Esophagus mucosa (tissue), 1 donor: Measurements from ENCODE around the gene COL9A1. TPM values are rescaled to one million over a fixed set of nuclear protein-coding genes. Genes with fewer than 3 reads are reported as not detected.
A peak's percentile ranks its signal among the peaks of the same experiment; 100 is the strongest.

ENCODE experiments used
- ATAC-seq: fragments of 200-7000 bp; cut with Tn5 transposase; one replicate; pipeline ENCODE4 v1.9.1; 2020
- total RNA-seq: library from RNA; stranded (reverse); gene quantifications from one replicate; pipeline ENCODE4 v1.2.4, GENCODE V29; 2023
- donor health status: DM: yes; HTN: yes; CAD: no.

COL9A1 gene
- total RNA-seq, 1 donor from 2014 or later: not detected

GRCh38 chr6:70285201-70285600 lies 17.7 kb downstream of the COL9A1 start:
- no peak for ATAC-seq

- ATAC-seq: no peak
Measured at GRCh38 chr6:70282919-70283461, 19.9 kb downstream of the COL9A1 start.

- no peak for ATAC-seq
Measured at GRCh38 chr6:70282312-70282918, 20.5 kb downstream of the COL9A1 start.

DNA sequence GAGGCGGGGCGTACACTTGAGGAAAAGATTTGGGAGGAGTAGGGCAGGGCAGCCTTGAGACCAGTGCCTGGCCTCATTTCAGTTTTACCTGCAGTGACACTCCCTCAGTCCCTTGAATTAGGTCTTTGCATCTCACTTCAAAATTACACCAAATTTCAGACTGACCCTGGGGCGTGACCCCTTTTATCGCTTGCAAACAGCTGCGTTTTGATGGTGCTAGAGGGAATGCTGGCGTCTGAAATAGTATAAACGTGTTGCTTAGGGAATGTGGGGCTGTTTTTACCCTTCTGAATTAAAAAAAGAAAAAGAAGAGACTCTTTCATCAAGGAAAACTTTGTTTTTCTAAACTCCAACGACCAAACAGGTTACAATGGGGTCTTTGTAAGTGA lies 21.0 kb downstream of the COL9A1 start:
- no peak for ATAC-seq

GRCh38 chr6:70280400-70280853 lies 22.5 kb downstream of the COL9A1 start:
- no peak for ATAC-seq

DNA sequence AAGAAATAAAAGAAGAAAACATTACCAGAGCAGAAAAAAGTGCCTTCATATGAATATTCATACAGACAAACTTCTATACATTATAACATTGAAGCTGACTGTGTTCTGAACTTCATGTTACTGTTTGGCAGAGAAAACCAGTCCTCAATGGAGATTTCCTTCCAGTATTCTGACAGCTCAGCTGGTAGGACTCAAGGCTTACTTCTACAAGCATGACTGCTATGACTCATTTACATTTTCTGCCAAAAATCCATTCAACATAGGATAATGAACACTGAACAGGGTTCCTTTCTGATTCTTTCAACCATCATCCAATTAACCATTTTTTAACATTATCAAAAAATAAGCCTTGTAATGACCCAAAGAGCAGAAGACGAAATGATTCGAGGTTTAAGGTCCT lies 25.4 kb downstream of the COL9A1 start:
- ATAC-seq: peak; percentile 41

- no peak for ATAC-seq
Measured at GRCh38 chr6:70274338-70274737, 28.5 kb downstream of the COL9A1 start.

- no peak for ATAC-seq
Measured at GRCh38 chr6:70272071-70272470, 30.8 kb downstream of the COL9A1 start.

GRCh38 chr6:70270287-70271005 lies 32.4 kb downstream of the COL9A1 start:
- ATAC-seq: no peak

DNA sequence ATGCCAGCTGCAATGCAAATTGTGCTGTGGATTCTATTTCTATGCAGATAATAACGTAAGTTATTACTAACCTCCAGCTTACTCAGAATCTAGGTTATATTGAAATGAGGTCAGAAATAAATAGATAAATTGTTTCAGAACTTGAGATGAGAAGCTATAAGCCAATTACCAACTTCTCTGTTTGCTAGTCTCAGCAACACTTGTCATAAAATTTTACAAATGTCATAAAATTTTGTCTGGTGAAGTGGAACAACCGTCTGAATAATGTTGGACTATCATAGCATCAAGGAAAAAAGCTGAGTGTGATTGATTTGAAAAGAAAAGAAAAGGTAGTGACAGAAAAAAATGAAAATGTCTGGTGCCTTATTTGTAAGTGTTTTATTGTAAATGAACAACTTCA lies 36.7 kb downstream of the COL9A1 start:
- no peak for ATAC-seq

- no peak for ATAC-seq
Measured at GRCh38 chr6:70264306-70264705, 38.6 kb downstream of the COL9A1 start.

GRCh38 chr6:70258483-70258882 lies 44.4 kb downstream of the COL9A1 start:
- no peak for ATAC-seq

DNA sequence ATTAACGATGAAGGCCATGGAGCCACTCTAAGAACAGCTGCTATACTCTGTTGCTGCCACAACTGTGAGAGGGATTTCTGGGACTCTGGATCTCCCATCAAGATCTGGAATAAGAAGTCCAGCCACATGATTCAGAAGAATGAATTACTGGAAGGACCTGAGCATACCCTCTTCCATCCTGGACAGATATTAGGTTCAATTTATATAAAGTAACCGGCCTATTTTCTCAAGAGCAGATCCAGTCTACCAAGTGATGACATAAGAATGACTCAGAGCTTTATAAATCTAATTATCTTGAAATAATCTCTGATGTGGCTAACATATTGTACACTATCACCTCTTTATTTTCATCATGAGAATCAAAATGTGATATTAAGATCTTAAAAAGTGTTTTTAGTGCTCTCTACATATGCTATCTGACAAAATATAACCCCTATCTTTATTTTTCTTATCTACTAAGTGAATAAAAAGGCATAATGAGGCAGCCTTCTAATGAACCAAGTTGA lies 45.1 kb downstream of the COL9A1 start:
- ATAC-seq: no peak

DNA sequence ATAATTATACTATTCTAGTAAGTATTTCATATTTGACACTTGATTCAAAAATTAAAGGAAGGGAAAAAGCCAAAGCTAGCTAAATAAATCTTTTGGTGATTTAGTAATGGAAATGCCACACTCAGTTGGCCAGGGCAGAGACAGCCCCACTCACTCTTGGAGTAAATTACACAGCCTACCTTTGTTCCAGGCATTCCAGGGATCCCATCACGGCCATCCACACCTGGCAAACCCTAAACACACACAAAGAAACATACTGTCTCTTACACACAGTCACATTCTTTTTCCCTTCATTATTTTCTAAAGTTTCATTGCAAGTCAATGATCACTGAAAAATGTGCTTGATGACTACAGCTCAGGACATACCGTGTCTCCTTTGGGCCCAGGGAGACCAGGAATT lies 48.1 kb downstream of the COL9A1 start:
- ATAC-seq: no peak

GRCh38 chr6:70253923-70254322 lies 49.0 kb downstream of the COL9A1 start:
- ATAC-seq: no peak

GRCh38 chr6:70252604-70253003 lies 50.3 kb downstream of the COL9A1 start:
- no peak for ATAC-seq

GRCh38 chr6:70246118-70246517 lies 56.8 kb downstream of the COL9A1 start:
- no peak for ATAC-seq

GRCh38 chr6:70241991-70242420 lies 60.9 kb downstream of the COL9A1 start:
- no peak for ATAC-seq

DNA sequence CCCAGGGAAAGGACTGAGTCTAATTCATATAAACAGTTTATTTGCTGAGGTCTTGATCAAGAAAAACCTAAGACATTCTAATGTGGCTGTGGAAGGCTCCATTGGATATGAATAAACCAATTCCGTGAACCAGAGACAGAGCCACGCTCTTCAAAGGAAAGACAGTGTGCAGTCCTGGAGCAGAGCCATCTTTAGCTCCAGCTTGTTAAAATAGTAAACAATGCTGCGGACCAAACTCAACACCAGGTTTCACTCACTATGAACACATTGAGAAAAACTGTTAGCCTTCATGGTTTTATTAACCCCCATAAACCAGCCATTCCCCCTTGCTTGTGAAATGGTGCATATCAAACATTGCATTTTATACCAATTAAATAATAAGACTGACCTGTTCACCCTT lies 61.9 kb downstream of the COL9A1 start:
- no peak for ATAC-seq

DNA sequence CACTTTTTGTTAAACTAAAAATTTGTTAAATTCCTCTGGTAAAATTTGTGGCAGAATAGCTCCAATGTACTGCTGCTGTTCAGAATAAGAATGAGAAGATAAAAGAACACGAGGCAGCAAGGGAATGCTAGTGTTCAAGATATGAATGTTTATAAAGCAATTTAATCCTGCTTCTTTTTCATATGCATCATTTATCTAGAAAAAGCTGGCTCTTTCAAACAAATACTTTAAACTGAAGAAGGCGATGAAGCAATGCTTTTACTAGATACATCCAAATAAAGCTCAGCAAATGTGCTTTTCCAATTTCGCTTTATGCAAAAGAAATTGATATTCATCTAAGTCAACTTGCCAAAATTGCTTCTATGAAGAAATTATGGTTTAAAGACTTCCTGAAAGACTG lies 66.5 kb downstream of the COL9A1 start:
- ATAC-seq: no peak

GRCh38 chr6:70234561-70235236 lies 68.2 kb downstream of the COL9A1 start:
- ATAC-seq: no peak

DNA sequence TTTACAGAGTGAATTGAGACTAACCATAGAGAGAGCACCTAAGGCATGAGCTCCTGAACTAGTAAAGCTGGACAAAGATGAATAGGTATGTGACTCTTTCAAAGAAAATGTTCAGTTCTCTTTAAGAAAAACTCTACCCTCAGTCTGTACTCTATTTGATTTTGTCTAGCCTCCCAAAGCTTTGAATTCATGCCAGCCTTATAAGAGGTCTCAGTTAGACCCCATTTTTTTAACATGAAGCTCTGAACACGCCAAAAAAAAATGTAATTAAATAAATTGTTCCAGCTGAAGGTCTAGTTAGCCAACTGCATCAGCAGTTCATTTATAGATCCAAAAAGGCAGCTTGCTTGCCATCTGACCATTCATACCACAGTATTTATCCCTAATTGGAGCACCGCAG lies 71.6 kb downstream of the COL9A1 start:
- ATAC-seq: no peak

- ATAC-seq: no peak
Measured at GRCh38 chr6:70225055-70225454, 77.8 kb downstream of the COL9A1 start.

GRCh38 chr6:70222439-70222749 lies 80.5 kb downstream of the COL9A1 start:
- ATAC-seq: no peak
